Fibroblast of skin of right quadriceps (primary cell): ENCODE measurements around the gene MT1X.
A peak's percentile ranks its signal among the peaks of the same experiment; 100 is the strongest.

Experiments
- DNase-seq: peaks from one replicate; pipeline ENCODE4 v3.0.0-alpha.2; 2013

MT1X gene

GRCh38 chr16:56679818-56680217 is 2.5 kb upstream of the MT1X start:
- no peak for DNase-seq

GRCh38 chr16:56682703-56683397 is 580 bp downstream of the MT1X start:
- DNase-seq = no peak

- no peak for DNase-seq
Observed at GRCh38 chr16:56683424-56684172, 1.3 kb downstream of the MT1X start.

GRCh38 chr16:56684256-56684925 is 2.1 kb downstream of the MT1X start:
- DNase-seq = no peak

- DNase-seq = no peak
Observed at GRCh38 chr16:56684926-56685590, 2.8 kb downstream of the MT1X start.

- no peak for DNase-seq
Observed at GRCh38 chr16:56686758-56687157, 4.5 kb downstream of the MT1X start.

GRCh38 chr16:56688762-56689161 is 6.5 kb downstream of the MT1X start:
- DNase-seq = no peak

GRCh38 chr16:56689171-56689570 is 6.9 kb downstream of the MT1X start:
- no peak for DNase-seq

- DNase-seq = no peak
Observed at GRCh38 chr16:56690420-56691122, 8.3 kb downstream of the MT1X start.

- peak; percentile 29 for DNase-seq
Observed at GRCh38 chr16:56691885-56692284, 9.6 kb downstream of the MT1X start.

- DNase-seq = no peak
Observed at GRCh38 chr16:56695246-56695645, 13.0 kb downstream of the MT1X start.

- no peak for DNase-seq
Observed at GRCh38 chr16:56697456-56698155, 15.3 kb downstream of the MT1X start.

- no peak for DNase-seq
Observed at GRCh38 chr16:56700195-56700594, 17.9 kb downstream of the MT1X start.

GRCh38 chr16:56700631-56701030 is 18.4 kb downstream of the MT1X start:
- DNase-seq = no peak

GRCh38 chr16:56701534-56701933 is 19.3 kb downstream of the MT1X start:
- DNase-seq = no peak

- DNase-seq = no peak
Observed at GRCh38 chr16:56702836-56703235, 20.6 kb downstream of the MT1X start.

- no peak for DNase-seq
Observed at GRCh38 chr16:56708525-56709442, 26.5 kb downstream of the MT1X start.

GRCh38 chr16:56709443-56710040 is 27.3 kb downstream of the MT1X start:
- no peak for DNase-seq

GRCh38 chr16:56710181-56710737 is 28.0 kb downstream of the MT1X start:
- DNase-seq = no peak

- DNase-seq = no peak
Observed at GRCh38 chr16:56711862-56712261, 29.6 kb downstream of the MT1X start.
